Placental epithelial cell (primary cell): ENCODE data around the gene GCLM. TPM values are rescaled to one million over a fixed set of nuclear protein-coding genes. Genes with fewer than 3 reads are reported as not detected.

Source experiments
- small RNA-seq: library from RNA; depleted of rRNA; stranded (forward); fragments of <200 nt; gene quantifications from one replicate; pipeline ENCODE3, GENCODE V24; 2012
- total RNA-seq: library from RNA; depleted of rRNA; stranded (reverse); fragments of >200 nt; gene quantifications from 2 replicates; pipeline ENCODE4 v1.2.3, GENCODE V29; 2012

GCLM gene
- 5.5 and 7.4 TPM in 2 replicates for total RNA-seq

GRCh38 chr1:93909146-93910050, at the start of gene GCLM:
TSS of gene GCLM (minus strand) at chr1:93909430. CDS start at chr1:93909163, 267 bp downstream.

GRCh38 chr1:93878889-93879586, 30.2 kb downstream of the GCLM start, which contains the start of gene DNTTIP2:
TSS of gene DNTTIP2 (minus strand) at chr1:93879206. CDS start at chr1:93879148, 58 bp downstream.

Small RNA genes lying within 50 kb of the gene (small RNA-seq; reads per million reads assigned to genes)
- gene AL117351.2: not detected
- gene MIR760: not detected

Other genes with a start within 250 kb of the GCLM start
- gene BCAR3, start 227.6 kb downstream of the GCLM start, total RNA-seq: 66.3 and 151 TPM in 2 replicates
- gene DNTTIP2, start 30.2 kb downstream of the GCLM start, total RNA-seq: 21.2 and 24.9 TPM in 2 replicates
- 0.39 and 0.76 TPM in 2 replicates for gene ABCA4, start 211.7 kb upstream of the GCLM start, total RNA-seq